Duodenal mucosa (tissue), 2 donors: ENCODE results near the gene DUSP22.

Source experiments
- H3K27ac ChIP-seq: one replicate; pipeline ENCODE4 v1.7.0; 2013; ENCODE audit warnings: low read depth, low read length
- H3K27me3 ChIP-seq, 2 donors: one replicate each; pipeline ENCODE4 v1.7.0; 2013; ENCODE audit warnings: low read length in 2 of 2, control low read depth in 1 of 2; ENCODE audit not compliant: insufficient read depth in 2 of 2, control insufficient read depth in 1 of 2
- H3K36me3 ChIP-seq, 2 donors: one replicate each; pipeline ENCODE4 v1.7.0; 2013; ENCODE audit warnings: low read length in 2 of 2, control low read depth in 1 of 2; ENCODE audit not compliant: insufficient read depth in 2 of 2, control insufficient read depth in 1 of 2
- H3K4me1 ChIP-seq, 2 donors: one replicate each; pipeline ENCODE4 v1.7.0; 2013; ENCODE audit warnings: low read length in 2 of 2, control low read depth in 1 of 2; ENCODE audit not compliant: insufficient read depth in 2 of 2, control insufficient read depth in 1 of 2
- H3K4me3 ChIP-seq, 2 donors: one replicate each; pipeline ENCODE4 v1.7.0; 2013; ENCODE audit warnings: low read length in 2 of 2, low read depth in 1 of 2
- H3K9ac ChIP-seq, 2 donors: one replicate each; pipeline ENCODE4 v1.7.0; 2013; ENCODE audit warnings: low read length in 2 of 2, low read depth in 1 of 2
- H3K9me3 ChIP-seq, 2 donors: one replicate each; pipeline ENCODE4 v1.7.0; 2013; ENCODE audit warnings: low read length in 2 of 2, control low read depth in 1 of 2; ENCODE audit not compliant: control insufficient read depth in 1 of 2

Gene DUSP22

GRCh38 chr6:303948-304558 is 11.8 kb downstream of the DUSP22 start:
- Histone ChIP-seq H3K4me1 (peaks cover 38 to 46% of the 10 kb centered on the region in 2 donors), H3K27me3 (no peaks in the 10 kb centered on the region), H3K4me3 (no peak overlapping the region), H3K9ac (no peak overlapping the region), H3K9me3 (peaks cover 0 to 12% of the 10 kb centered on the region in 2 donors), H3K36me3 (peaks cover 0 to 7% of the 10 kb centered on the region in 2 donors), H3K27ac (no peak overlapping the region)

GRCh38 chr6:304833-305370 is 12.6 kb downstream of the DUSP22 start:
- H3K4me1 ChIP-seq: peaks cover 37 to 45% of the 10 kb centered on the region in 2 donors
- H3K27me3 ChIP-seq: no peaks in the 10 kb centered on the region
- peaks cover 0 to 12% of the 10 kb centered on the region in 2 donors for H3K9me3 ChIP-seq
- no peak overlapping the region for H3K9ac ChIP-seq
- no peak overlapping the region for H3K27ac ChIP-seq
- H3K4me3 ChIP-seq: peak overlapping the region in 1 of 2 donors; percentile 11
- peaks cover 0 to 7% of the 10 kb centered on the region in 2 donors for H3K36me3 ChIP-seq

- Histone ChIP-seq H3K4me3 (peak overlapping the region in 1 of 2 donors; percentile 11), H3K9ac (peak overlapping the region in 1 of 2 donors; percentile 37), H3K4me1 (peaks cover 37 to 45% of the 10 kb centered on the region in 2 donors), H3K9me3 (peaks cover 0 to 9% of the 10 kb centered on the region in 2 donors), H3K27ac (peak overlapping the region; percentile 39), H3K36me3 (peaks cover 0 to 7% of the 10 kb centered on the region in 2 donors), H3K27me3 (no peaks in the 10 kb centered on the region)
Observed at GRCh38 chr6:305371-306206, 13.3 kb downstream of the DUSP22 start.

GRCh38 chr6:306641-307061 is 14.4 kb downstream of the DUSP22 start:
- Histone ChIP-seq H3K4me1 (peaks cover 37 to 46% of the 10 kb centered on the region in 2 donors), H3K9ac (no peak overlapping the region), H3K9me3 (peaks cover 0 to 9% of the 10 kb centered on the region in 2 donors), H3K27me3 (no peaks in the 10 kb centered on the region), H3K27ac (no peak overlapping the region), H3K36me3 (peaks cover 0 to 7% of the 10 kb centered on the region in 2 donors), H3K4me3 (no peak overlapping the region)

GRCh38 chr6:307065-307814 is 15.0 kb downstream of the DUSP22 start:
- H3K9ac ChIP-seq: no peak overlapping the region
- peaks cover 0 to 6% of the 10 kb centered on the region in 2 donors for H3K9me3 ChIP-seq
- H3K4me1 ChIP-seq: peaks cover 42 to 52% of the 10 kb centered on the region in 2 donors
- no peaks in the 10 kb centered on the region for H3K27me3 ChIP-seq
- H3K36me3 ChIP-seq: peaks cover 0 to 8% of the 10 kb centered on the region in 2 donors
- no peak overlapping the region for H3K4me3 ChIP-seq
- H3K27ac ChIP-seq: no peak overlapping the region

GRCh38 chr6:307874-308273 is 15.6 kb downstream of the DUSP22 start:
- Histone ChIP-seq H3K27me3 (no peaks in the 10 kb centered on the region), H3K9ac (no peak overlapping the region), H3K4me1 (peaks cover 44 to 58% of the 10 kb centered on the region in 2 donors), H3K4me3 (no peak overlapping the region), H3K9me3 (peaks cover 0 to 5% of the 10 kb centered on the region in 2 donors), H3K36me3 (peaks cover 0 to 8% of the 10 kb centered on the region in 2 donors), H3K27ac (no peak overlapping the region)

GRCh38 chr6:308307-308706 is 16.0 kb downstream of the DUSP22 start:
- peaks cover 0 to 5% of the 10 kb centered on the region in 2 donors for H3K9me3 ChIP-seq

GRCh38 chr6:308768-309167 is 16.5 kb downstream of the DUSP22 start:
- Histone ChIP-seq H3K4me3 (no peak overlapping the region), H3K36me3 (peaks cover 0 to 8% of the 10 kb centered on the region in 2 donors), H3K27me3 (no peaks in the 10 kb centered on the region), H3K27ac (no peak overlapping the region), H3K9me3 (peaks cover 0 to 5% of the 10 kb centered on the region in 2 donors), H3K4me1 (peaks cover 50 to 64% of the 10 kb centered on the region in 2 donors), H3K9ac (no peak overlapping the region)

More at GRCh38 chr6:308307-308706, 16.0 kb downstream of the DUSP22 start:
- H3K36me3 ChIP-seq: peaks cover 0 to 8% of the 10 kb centered on the region in 2 donors
- no peak overlapping the region for H3K4me3 ChIP-seq
- no peaks in the 10 kb centered on the region for H3K27me3 ChIP-seq
- peaks cover 48 to 63% of the 10 kb centered on the region in 2 donors for H3K4me1 ChIP-seq
- H3K27ac ChIP-seq: no peak overlapping the region
- H3K9ac ChIP-seq: no peak overlapping the region

- no peak overlapping the region for H3K4me3 ChIP-seq
- peaks cover 0 to 8% of the 10 kb centered on the region in 2 donors for H3K36me3 ChIP-seq
- H3K4me1 ChIP-seq: peaks cover 39 to 53% of the 10 kb centered on the region in 2 donors
- no peak overlapping the region for H3K27ac ChIP-seq
- no peak overlapping the region for H3K9ac ChIP-seq
- peaks cover 0 to 5% of the 10 kb centered on the region in 2 donors for H3K9me3 ChIP-seq
- H3K27me3 ChIP-seq: no peaks in the 10 kb centered on the region
Observed at GRCh38 chr6:309947-310346, 17.7 kb downstream of the DUSP22 start.
